ENCODE data around the gene SATB1. TPM values are rescaled to one million over a fixed set of nuclear protein-coding genes. Genes with fewer than 3 reads are reported as not detected.

Gene SATB1
- polyA plus RNA-seq, 3 donors from 2014 or later: 42.7 to 100.0 (median 76.0) TPM

- Mint-ChIP-seq H3K27ac (peak overlapping the region; percentile 85 to 96 (median 94)), H3K4me3 (peak overlapping the region; percentile 95 to 100 (median 97)), H3K36me3 (peaks cover 0 to 2% (median under 1%) of the 10 kb centered on the region in 3 donors), H3K4me1 (peaks cover 72 to 84% of the 10 kb centered on the region in 2 donors), H3K27me3 (ENCODE audit: low read depth in 3 of 3) (peaks cover 9 to 15% (median 10%) of the 10 kb centered on the region in 3 donors), H3K9me3 (peaks cover 0 to 3% (median under 1%) of the 10 kb centered on the region in 6 donors)
- DNase-seq: no peak
Measured at GRCh38 chr3:18442756-18443664, 17.9 kb upstream of the SATB1 start.

DNA sequence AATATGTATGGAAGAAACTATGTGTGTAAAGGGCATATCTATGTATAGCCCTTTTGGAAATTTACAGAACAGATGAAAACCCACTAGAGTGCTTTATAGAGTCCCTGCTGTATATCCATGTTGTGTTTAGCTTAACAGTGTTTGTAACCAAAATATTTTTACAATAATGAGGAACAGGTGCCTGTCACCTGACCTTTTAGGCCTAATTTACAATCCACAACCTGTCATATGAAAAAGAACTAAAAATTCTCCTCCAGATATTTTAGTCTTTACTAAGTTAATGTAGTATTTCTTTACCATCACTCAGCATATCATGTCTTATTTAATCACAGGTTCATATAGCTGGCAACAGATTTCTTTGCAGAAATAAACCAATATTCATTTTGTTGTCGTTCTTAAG lies 16.4 kb upstream of the SATB1 start:
- H3K36me3 Mint-ChIP-seq: no peaks in the 10 kb centered on the region
- peaks cover 9 to 15% (median 10%) of the 10 kb centered on the region in 3 donors for H3K27me3 Mint-ChIP-seq (ENCODE audit: low read depth in 3 of 3)
- no peak for DNase-seq
- peaks cover 66 to 84% of the 10 kb centered on the region in 2 donors for H3K4me1 Mint-ChIP-seq
- peaks cover 0 to 1% (median 0%) of the 10 kb centered on the region in 6 donors for H3K9me3 Mint-ChIP-seq
- peak overlapping the region in 5 of 6 donors; percentile 5 to 89 (median 46) for H3K27ac Mint-ChIP-seq
- H3K4me3 Mint-ChIP-seq: peak overlapping the region; percentile 67 to 92 (median 81)

- H3K27ac Mint-ChIP-seq: peak overlapping the region; percentile 77 to 90 (median 86)
- H3K9me3 Mint-ChIP-seq: peaks cover 0 to 1% (median 0%) of the 10 kb centered on the region in 6 donors
- peaks cover 6 to 8% (median 8%) of the 10 kb centered on the region in 3 donors for H3K27me3 Mint-ChIP-seq (ENCODE audit: low read depth in 3 of 3)
- peak overlapping the region; percentile 67 to 92 (median 81) for H3K4me3 Mint-ChIP-seq
- no peak for DNase-seq
- peaks cover 62 to 85% of the 10 kb centered on the region in 2 donors for H3K4me1 Mint-ChIP-seq
- peaks cover 0 to 3% (median 0%) of the 10 kb centered on the region in 3 donors for H3K36me3 Mint-ChIP-seq
Measured at GRCh38 chr3:18440066-18440722, 15.1 kb upstream of the SATB1 start.

- Mint-ChIP-seq H3K4me3 (peak overlapping the region; percentile 67 to 92 (median 81)), H3K4me1 (peaks cover 68 to 94% of the 10 kb centered on the region in 2 donors), H3K27me3 (ENCODE audit: low read depth in 3 of 3) (peaks cover 3 to 6% (median 3%) of the 10 kb centered on the region in 3 donors), H3K36me3 (peaks cover 0 to 3% (median 0%) of the 10 kb centered on the region in 3 donors), H3K27ac (peak overlapping the region; percentile 62 to 90 (median 86)), H3K9me3 (no peaks in the 10 kb centered on the region)
- no peak for DNase-seq
Measured at GRCh38 chr3:18439281-18439680, 14.1 kb upstream of the SATB1 start.

- Mint-ChIP-seq H3K4me1 (peaks cover 68 to 99% of the 10 kb centered on the region in 2 donors), H3K27ac (peak overlapping the region; percentile 77 to 90 (median 88))
Measured at GRCh38 chr3:18438586-18438985, 13.4 kb upstream of the SATB1 start.

DNA sequence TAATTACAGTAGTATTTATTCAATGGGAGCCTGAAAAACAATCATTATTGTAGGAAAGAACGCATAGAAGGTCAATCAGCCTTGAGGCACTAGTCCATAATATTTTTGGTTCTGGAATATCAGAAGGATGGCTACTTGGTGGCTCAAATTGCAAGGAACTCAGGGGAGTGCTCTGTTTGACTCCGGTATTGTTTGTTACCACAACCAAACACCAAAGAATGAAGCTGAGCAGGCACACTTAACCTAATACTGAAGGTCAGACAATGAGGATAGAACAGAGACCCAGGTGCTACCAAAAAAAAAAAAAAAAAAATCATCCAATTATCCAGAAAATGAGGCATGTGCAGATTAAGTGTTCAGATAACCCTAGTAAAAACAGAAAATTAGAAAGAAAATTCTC lies 11.1 kb upstream of the SATB1 start:
- H3K9me3 Mint-ChIP-seq: no peaks in the 10 kb centered on the region
- H3K27me3 Mint-ChIP-seq (ENCODE audit: low read depth in 3 of 3): peaks cover 0 to 4% (median 1%) of the 10 kb centered on the region in 3 donors
- H3K4me3 Mint-ChIP-seq: peak overlapping the region in 3 of 5 donors; percentile 33 to 67 (median 56)
- DNase-seq: no peak
- peaks cover 0 to 3% (median 0%) of the 10 kb centered on the region in 3 donors for H3K36me3 Mint-ChIP-seq
- H3K4me1 Mint-ChIP-seq: peaks cover 58 to 99% of the 10 kb centered on the region in 2 donors
- H3K27ac Mint-ChIP-seq: peak overlapping the region in 4 of 6 donors; percentile 44 to 83 (median 54)

More at GRCh38 chr3:18438586-18438985, 13.4 kb upstream of the SATB1 start:
- Mint-ChIP-seq H3K9me3 (no peaks in the 10 kb centered on the region), H3K4me3 (peak overlapping the region; percentile 45 to 84 (median 69)), H3K27me3 (ENCODE audit: low read depth in 3 of 3) (peaks cover 0 to 6% (median 1%) of the 10 kb centered on the region in 3 donors), H3K36me3 (peaks cover 0 to 3% (median 0%) of the 10 kb centered on the region in 3 donors)
- peak in 1 of 3 donors; percentile 32 for DNase-seq

- peaks cover 56 to 99% of the 10 kb centered on the region in 2 donors for H3K4me1 Mint-ChIP-seq
- peaks cover 0 to 2% (median 1%) of the 10 kb centered on the region in 3 donors for H3K27me3 Mint-ChIP-seq (ENCODE audit: low read depth in 3 of 3)
- H3K27ac Mint-ChIP-seq: peak overlapping the region in 4 of 6 donors; percentile 34 to 85 (median 46)
- peaks cover 0 to 3% (median 0%) of the 10 kb centered on the region in 3 donors for H3K36me3 Mint-ChIP-seq
- H3K4me3 Mint-ChIP-seq: peak overlapping the region; percentile 25 to 74 (median 56)
- no peaks in the 10 kb centered on the region for H3K9me3 Mint-ChIP-seq
- DNase-seq: no peak
Measured at GRCh38 chr3:18434711-18435110, 9.6 kb upstream of the SATB1 start.

DNA sequence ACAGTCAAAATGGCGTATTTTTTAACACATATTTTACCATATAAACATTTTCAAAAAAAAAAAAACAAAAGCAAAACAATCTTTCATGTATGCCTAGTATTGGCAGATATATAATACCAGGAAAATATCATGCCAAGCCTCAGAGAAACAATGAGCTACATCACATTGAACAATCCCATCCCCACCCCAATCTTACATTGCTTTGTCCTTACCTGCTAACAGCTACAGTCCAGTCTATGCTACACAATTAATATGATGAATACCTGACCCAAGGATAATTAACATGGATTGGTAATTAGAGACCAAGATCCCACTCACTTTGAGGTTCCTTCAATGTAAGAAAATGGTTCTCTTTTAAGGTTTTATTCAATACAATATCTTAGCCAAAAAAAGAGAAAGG lies 7.6 kb upstream of the SATB1 start:
- H3K4me3 Mint-ChIP-seq: peak overlapping the region in 4 of 5 donors; percentile 8 to 49 (median 30)
- H3K27me3 Mint-ChIP-seq (ENCODE audit: low read depth in 3 of 3): peaks cover 0 to 2% (median 0%) of the 10 kb centered on the region in 3 donors
- H3K36me3 Mint-ChIP-seq: peaks cover 0 to 3% (median 0%) of the 10 kb centered on the region in 3 donors
- peak overlapping the region in 1 of 6 donors; percentile 51 for H3K27ac Mint-ChIP-seq
- peaks cover 55 to 99% of the 10 kb centered on the region in 2 donors for H3K4me1 Mint-ChIP-seq
- no peaks in the 10 kb centered on the region for H3K9me3 Mint-ChIP-seq
- no peak for DNase-seq

GRCh38 chr3:18431266-18431665 lies 6.1 kb upstream of the SATB1 start:
- Mint-ChIP-seq H3K4me1 (peaks cover 60 to 99% of the 10 kb centered on the region in 2 donors), H3K27ac (peak overlapping the region; percentile 4 to 95 (median 52)), H3K36me3 (peaks cover 0 to 2% (median 0%) of the 10 kb centered on the region in 3 donors), H3K9me3 (no peaks in the 10 kb centered on the region), H3K4me3 (peak overlapping the region in 4 of 5 donors; percentile 34 to 76 (median 68)), H3K27me3 (ENCODE audit: low read depth in 3 of 3) (peaks cover 0 to 2% (median 0%) of the 10 kb centered on the region in 3 donors)
- DNase-seq: no peak

GRCh38 chr3:18428991-18429745 lies 4.0 kb upstream of the SATB1 start:
- peak overlapping the region in 5 of 6 donors; percentile 43 to 75 (median 65) for H3K27ac Mint-ChIP-seq
- no peaks in the 10 kb centered on the region for H3K36me3 Mint-ChIP-seq
- DNase-seq: no peak
- peaks cover 50 to 84% of the 10 kb centered on the region in 2 donors for H3K4me1 Mint-ChIP-seq
- H3K9me3 Mint-ChIP-seq: no peaks in the 10 kb centered on the region
- peak overlapping the region in 4 of 5 donors; percentile 22 to 46 (median 31) for H3K4me3 Mint-ChIP-seq
- peaks cover 9 to 16% (median 9%) of the 10 kb centered on the region in 3 donors for H3K27me3 Mint-ChIP-seq (ENCODE audit: low read depth in 3 of 3)

DNA sequence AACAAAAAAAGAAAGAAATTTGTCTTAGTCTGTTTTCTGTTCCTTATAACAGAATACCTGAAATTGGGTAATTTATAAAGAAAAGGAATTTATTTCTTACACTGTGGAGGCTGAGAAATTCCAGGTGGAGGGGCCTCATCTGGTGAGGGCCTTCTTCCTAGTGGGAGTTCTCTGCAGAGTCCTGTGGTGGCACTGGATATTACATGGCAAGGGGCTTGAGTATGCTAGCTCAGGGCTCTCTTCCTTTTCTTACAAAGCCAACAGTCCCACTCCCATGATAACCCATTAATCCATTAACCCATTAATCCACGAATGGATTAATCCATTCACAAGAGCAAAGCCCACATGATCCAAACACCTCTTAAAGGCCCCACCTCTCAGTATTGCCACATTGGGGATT lies 2.9 kb upstream of the SATB1 start:
- H3K36me3 Mint-ChIP-seq: no peaks in the 10 kb centered on the region

GRCh38 chr3:18426597-18427193 lies 1.6 kb upstream of the SATB1 start:
- Mint-ChIP-seq H3K27ac (peak overlapping the region; percentile 85 to 98 (median 94)), H3K27me3 (ENCODE audit: low read depth in 3 of 3) (peaks cover 9 to 18% (median 12%) of the 10 kb centered on the region in 3 donors), H3K9me3 (no peaks in the 10 kb centered on the region), H3K4me3 (peak overlapping the region; percentile 42 to 93 (median 53)), H3K4me1 (peaks cover 68 to 80% of the 10 kb centered on the region in 2 donors), H3K36me3 (no peaks in the 10 kb centered on the region)
- DNase-seq: no peak

More for the DNA sequence above, 2.9 kb upstream of the SATB1 start:
- Mint-ChIP-seq H3K4me1 (peaks cover 59 to 80% of the 10 kb centered on the region in 2 donors), H3K27ac (peak overlapping the region in 4 of 6 donors; percentile 65 to 86 (median 72)), H3K4me3 (peak overlapping the region in 1 of 5 donors; percentile 23), H3K9me3 (no peaks in the 10 kb centered on the region), H3K27me3 (ENCODE audit: low read depth in 3 of 3) (peaks cover 9 to 18% (median 10%) of the 10 kb centered on the region in 3 donors)
- no peak for DNase-seq
